ENCODE data around the gene SCYL2.

GRCh38 chr12:100317371-100317770 is 50.4 kb downstream of the SCYL2 start:
- TF ChIP-seq CTCF (IDR thresholded peaks at IDR 0.05), result no peak
- no peak for TF ChIP-seq POLR2A (IDR thresholded peaks at IDR 0.05)
- no peak for TF ChIP-seq POLR2AphosphoS5 (IDR thresholded peaks at IDR 0.05)
